HG02588 (cell line): ENCODE results near the gene PRKG1.
"Not testable (repeated sequence)": the region's sequence is repeated elsewhere in the genome, so short reads cannot be mapped to it uniquely, and the experiment has no call there.

Experiments
- ATAC-seq: cut with Tn5 transposase; IDR thresholded peaks from one replicate; pipeline ENCODE4 v1.9.1; 2021; ENCODE audit warnings: mild to moderate bottlenecking, moderate library complexity; ENCODE audit not compliant: unreplicated experiment

Gene PRKG1

DNA sequence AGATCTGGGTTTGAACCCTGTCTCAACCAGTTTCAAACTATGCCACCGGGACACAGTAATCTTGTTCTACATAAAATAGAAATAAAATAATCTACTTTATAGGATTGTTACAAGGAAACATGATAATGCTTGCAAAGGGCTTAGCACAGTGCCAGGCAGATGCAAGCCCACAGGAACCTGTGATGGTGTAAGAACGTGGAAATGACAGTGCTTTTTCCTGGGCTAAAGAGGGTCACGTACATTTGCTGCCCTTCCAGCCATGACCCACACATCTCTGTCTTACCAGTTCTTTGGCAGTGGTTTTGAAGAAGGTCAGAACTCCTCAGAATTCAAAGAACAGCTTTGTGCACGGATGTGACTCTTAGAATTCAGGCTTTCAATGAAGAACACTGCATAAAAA lies 342.2 kb downstream of the PRKG1 start:
- ATAC-seq, result no peak

- ATAC-seq, result no peak
Measured at GRCh38 chr10:51419196-51420093, 345.2 kb downstream of the PRKG1 start.

DNA sequence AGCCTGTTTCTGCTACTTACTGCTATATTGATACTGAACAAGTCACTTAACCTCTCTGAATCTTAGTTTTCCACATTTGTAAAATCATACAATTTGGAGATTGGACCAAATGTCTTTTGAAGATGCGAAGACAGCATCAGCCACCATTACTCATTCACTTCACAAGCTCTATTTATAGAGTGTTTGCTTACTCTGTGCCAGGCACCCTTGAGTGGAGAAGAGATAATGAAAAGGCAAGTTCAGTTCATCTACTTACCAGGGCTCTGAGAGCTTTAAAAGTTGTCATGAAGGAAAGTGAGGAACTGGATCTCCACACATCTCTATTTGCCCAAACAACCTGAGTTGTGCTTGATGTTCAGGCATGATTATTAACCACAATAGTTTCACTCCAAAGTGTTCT lies 347.6 kb downstream of the PRKG1 start:
- ATAC-seq, result no peak

DNA sequence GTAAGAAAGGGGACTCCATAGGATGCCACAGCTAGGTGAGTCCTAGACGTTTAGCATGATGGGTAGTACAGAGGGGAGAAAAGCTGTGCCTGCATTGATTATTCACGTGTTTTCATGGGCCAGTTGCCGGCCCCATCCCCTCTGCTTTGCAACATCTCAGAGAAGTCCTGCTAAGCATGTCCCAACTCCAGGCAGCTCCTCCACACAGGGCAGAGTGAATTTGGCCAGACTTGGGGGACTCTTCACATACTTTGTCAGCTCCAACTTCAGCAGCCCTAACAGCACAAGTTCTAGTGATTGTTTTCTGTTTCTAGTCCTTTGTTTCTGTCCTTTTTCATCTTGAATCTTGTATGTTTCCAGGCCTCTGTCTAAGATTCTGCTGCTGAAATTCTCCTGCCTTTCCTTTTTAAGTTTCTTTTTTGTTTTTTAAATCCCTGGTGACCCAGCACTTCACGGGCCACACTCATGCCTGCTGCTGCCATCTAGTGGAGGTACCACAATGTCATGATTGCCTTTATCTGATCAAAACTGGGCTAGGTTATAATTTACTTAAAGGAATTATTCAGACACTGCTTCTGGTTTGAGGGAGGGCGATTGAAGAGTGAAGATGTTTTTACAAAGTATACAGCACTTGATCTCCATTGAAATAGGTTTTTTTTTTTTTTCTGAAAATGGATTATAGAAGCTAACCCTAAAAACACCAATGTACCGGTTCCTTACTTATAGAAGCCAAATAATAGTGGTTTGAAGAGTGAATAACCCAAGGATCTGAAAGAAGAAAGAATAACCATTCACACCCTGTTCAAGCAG lies 348.2 kb downstream of the PRKG1 start:
- ATAC-seq, result no peak

- ATAC-seq, result no peak
Measured at GRCh38 chr10:51423121-51423452, 348.8 kb downstream of the PRKG1 start.

- ATAC-seq, result no peak
Measured at GRCh38 chr10:51425431-51425830, 351.1 kb downstream of the PRKG1 start.

DNA sequence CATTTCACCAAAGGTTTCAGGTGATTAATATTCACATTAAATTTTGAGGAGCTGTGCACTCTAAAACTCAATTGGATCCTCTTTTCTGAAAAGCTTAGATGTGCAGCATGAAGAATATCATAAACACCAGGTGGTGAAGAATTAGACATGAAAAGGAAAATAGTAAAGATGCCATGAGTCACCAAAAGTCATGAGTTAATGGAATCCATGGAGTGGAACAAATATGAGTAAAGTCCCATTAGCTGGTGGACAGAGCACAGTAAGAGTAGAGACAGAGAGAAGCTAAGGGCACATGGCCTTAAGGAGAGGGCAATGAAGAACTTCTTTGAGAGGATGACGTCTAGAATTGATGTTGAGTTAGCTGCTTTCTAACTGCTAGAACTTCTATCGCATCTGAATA lies 353.5 kb downstream of the PRKG1 start:
- no peak for ATAC-seq

GRCh38 chr10:51430506-51430905 lies 356.2 kb downstream of the PRKG1 start:
- no peak for ATAC-seq

DNA sequence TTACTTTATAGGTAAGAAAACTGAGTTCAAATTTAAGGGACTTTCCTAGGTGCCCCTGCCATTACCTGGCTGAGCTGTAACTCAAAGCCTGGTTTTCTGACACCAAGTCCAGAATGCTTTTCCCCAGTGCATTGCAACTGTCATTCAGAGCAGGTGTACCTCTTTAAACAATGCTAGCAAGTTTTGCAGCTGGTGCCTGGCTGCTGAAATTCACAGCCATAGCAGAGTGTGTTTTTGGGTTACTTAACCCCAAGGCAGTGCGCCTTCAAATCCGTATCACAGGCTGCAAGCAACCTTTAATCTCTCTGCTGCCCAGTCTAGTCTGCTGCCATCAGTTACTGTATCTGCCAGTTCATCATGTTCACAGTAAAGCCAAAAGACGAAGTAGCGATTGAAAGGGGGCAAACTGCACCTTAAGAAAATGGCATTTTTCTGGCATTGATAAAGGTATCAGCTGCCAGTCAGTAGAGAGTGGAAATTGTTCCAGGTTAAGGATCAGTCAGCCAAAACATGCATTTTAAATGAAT lies 359.7 kb downstream of the PRKG1 start:
- no peak for ATAC-seq

GRCh38 chr10:51436805-51437204 lies 362.5 kb downstream of the PRKG1 start:
- no peak for ATAC-seq

DNA sequence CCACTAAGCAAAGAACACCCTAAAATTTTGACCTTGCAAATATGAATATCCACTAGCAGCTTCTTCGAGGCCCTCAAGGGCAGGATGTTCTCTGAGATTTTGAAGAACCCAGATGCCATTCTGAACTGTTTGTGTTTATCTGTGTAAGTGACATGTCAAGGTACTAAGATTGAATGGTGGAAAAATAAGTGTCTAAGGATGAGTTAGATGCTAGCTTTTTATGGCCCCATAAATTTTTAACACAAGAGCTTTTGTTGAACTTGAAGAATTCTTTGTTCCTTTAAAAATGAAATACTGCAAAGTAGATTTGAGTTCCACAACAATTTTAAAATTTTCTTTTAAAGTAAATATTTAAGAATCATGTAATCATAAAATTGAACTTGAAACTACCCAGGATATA lies 365.4 kb downstream of the PRKG1 start:
- no peak for ATAC-seq

DNA sequence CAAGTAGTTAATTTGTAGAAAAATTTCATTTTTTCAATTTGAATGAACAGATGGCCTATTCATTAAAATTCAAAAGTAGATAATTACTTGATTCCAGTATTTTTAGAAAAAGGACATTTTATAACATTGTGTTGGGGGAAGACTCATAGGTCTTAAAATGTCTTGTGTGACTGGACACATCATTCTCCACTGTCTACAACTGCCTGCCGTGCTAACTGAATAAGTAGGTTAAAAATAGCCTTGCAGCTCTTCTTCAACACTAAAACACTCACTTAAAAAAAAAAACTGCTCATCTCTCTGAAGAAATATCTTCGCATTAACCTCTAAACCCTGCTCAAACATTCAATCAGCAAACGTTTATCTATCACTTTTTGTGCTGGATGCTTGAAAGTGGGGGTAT lies 371.3 kb downstream of the PRKG1 start:
- no peak for ATAC-seq

- no peak for ATAC-seq
Measured at GRCh38 chr10:51447119-51447518, 372.8 kb downstream of the PRKG1 start.

DNA sequence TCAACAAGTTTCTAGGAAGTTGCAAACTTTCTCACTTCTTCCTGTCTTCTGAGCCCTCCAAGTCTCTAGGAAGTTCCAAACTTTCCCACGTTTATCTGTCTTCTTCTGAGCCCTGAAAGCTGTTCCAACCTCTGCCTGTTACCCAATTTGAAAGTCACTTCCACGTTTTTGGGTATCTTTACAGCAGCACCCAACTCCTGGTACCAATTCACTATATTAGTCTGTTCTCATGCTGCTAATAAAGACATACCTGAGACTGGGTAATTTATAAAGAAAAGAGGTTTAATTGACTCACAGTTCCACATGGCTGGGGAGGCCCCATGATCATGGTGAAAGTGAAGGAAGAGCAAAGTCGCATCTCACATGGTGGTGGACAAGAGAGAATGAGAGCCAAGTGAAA lies 381.5 kb downstream of the PRKG1 start:
- not testable (repeated sequence) for ATAC-seq

DNA sequence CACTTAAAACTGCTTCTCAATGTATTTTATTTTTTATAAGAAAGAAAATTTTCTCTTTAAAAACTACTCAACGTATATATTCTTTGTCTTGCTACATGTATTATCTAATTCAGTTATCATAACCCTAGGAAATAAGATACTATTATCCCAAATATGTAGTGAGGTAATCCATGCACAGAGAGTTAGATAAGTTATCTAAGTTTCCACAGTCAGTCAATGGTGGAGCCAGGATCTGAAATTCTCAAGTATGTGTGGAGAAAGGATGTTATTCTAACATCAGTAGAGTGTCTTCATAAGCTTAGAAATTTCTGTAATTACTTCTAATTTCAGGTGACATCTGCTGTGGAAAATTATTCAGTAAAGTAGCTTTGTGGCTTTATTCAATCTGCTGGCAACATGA lies 385.2 kb downstream of the PRKG1 start:
- no peak for ATAC-seq

DNA sequence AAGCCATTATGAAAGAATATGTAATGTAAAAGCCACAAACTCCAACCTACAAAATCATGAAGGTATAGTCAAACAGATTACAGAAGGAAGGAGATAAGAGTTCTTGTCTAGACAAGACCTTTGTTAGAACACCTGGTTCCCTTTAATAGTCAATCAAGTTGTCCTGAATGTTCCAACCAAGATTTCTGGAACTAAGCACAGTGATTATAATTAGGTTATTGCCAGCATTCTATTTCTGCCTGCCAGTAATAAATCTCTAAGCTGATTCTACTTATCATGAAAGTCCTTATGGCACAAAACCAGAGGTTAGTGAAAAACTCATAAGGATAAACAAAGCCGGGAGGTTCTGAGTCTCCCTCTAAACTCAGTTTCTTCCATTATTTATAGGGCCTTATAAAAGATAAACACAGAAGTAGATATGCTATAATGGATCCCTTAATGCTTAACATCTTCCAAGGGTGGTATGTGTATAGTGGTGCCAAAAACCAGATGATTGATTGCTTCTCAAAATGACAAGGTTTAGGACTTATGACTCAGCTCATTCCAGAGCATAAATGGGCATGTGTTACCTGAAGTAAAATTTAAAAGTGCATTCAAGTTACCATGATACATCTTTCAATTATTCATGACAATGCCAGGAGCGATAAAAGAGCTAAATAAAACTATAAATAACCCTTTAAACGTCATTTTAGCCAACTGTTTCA lies 387.9 kb downstream of the PRKG1 start:
- ATAC-seq, result no peak

GRCh38 chr10:51468424-51468823 lies 394.1 kb downstream of the PRKG1 start:
- ATAC-seq, result no peak

DNA sequence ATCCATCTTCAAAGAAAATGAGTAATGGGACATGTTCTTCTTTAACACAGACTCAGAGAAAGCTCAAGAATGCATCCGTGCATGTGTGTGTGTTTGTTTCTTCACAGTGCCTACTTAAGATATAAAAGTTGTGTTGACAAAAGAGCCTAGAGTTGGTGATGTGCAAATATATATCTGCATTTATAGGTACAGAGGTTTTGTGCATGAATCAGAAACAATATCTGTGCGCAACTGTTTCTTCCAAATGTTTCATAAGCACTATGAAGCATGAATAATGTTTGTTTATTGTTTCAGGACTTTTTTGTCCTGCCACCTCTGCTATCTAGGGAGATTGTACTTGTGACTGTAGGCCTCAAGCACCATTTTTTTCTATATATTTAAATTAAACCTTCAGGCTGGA lies 395.4 kb downstream of the PRKG1 start:
- no peak for ATAC-seq

DNA sequence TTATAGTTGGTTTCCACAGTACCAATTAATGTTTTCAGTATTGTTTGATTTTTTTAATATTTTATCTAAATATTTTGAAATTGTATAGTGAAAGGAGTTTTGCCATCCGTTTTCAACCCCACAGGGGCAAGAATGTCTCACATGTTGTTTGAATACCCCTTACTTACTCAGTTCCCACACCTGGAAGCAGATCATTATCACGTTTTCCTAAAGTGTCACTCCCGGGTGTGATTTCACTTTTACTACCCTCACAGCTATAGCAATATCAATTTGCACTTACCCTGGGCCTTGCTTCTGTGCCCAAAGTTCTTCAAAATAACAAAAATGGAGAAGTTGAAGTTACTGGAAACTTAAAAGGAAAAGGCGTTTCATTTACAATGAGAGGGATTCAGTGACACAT lies 397.0 kb downstream of the PRKG1 start:
- no peak for ATAC-seq

- ATAC-seq, result no peak
Measured at GRCh38 chr10:51472154-51472553, 397.9 kb downstream of the PRKG1 start.

GRCh38 chr10:51479711-51480110 lies 405.4 kb downstream of the PRKG1 start:
- ATAC-seq, result no peak
